HUES48 (cell line): ENCODE data around the gene OTOP2.
A peak's percentile ranks its signal among the peaks of the same experiment; 100 is the strongest.

ENCODE experiments used
- H3K27ac ChIP-seq: one replicate; pipeline ENCODE4 v1.7.0; 2013; ENCODE audit warnings: low read depth, low read length, inconsistent platforms
- H3K27me3 ChIP-seq: 2 replicates; pipeline ENCODE4 v1.6.1; 2013; ENCODE audit warnings: mild to moderate bottlenecking, low read length; ENCODE audit not compliant: control insufficient read depth, insufficient read depth
- H3K36me3 ChIP-seq: 2 replicates; pipeline ENCODE4 v1.6.1; 2013; ENCODE audit warnings: low read length; ENCODE audit not compliant: control insufficient read depth, insufficient read depth
- H3K4me1 ChIP-seq: 2 replicates; pipeline ENCODE4 v1.6.1; 2013; ENCODE audit warnings: mild to moderate bottlenecking, low read length; ENCODE audit not compliant: control insufficient read depth, insufficient read depth
- H3K4me3 ChIP-seq: 2 replicates; pipeline ENCODE4 v1.5.1; 2013; ENCODE audit warnings: mild to moderate bottlenecking, low read depth, low read length
- H3K9ac ChIP-seq: 2 replicates; pipeline ENCODE4 v1.6.1; 2013; ENCODE audit warnings: mild to moderate bottlenecking, low read depth, low read length, moderate library complexity
- H3K9me3 ChIP-seq: 2 replicates; pipeline ENCODE4 v1.6.1; 2013; ENCODE audit warnings: low read length; ENCODE audit not compliant: control insufficient read depth, insufficient read depth

Gene OTOP2

DNA sequence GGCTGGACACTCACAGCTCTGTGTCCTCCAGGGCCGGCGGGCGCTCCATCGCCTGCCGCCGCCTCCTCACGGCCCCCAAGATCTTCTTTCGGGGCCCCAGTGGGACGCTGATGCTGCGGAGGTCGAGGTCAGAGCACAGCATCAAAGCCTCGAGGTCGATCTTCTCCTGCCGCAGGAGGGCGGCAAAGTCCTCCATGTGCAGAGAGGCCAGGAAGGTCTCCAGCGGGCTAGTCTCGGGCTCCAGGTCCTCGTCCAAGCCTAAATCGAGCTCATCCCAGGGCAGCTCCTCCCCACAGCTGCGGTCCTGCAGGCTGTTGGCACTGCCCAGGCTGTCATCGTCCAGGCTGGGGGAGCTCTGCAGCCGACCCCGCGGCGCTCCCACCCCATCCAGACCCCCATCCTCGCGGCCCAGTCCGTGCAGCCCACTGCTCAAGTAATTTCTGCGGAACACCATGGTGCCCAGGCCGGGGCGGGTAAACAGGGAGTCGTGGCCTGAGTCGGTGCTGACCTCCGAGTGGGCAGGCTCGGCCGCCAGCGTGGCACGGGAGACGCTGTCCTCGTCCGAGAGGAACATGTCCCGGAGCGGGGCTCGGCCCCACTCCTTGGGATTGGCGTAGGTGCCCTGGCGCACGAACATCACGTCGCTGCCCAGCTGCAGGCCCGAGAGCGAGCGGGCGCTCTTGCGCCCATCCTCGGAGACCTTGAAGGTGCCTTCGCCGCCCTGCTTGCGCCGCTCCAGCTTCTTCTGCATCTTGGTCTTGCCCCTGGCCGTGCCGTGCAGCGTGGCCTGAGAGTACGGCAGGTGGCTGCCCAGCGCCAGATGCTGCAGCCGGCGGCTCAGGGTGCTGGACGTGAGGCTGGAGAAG is 4.4 kb upstream of the OTOP2 start:
- peaks cover 35% of the 10 kb centered on the region for H3K27me3 ChIP-seq
- H3K9ac ChIP-seq = no peak overlapping the region
- no peak overlapping the region for H3K27ac ChIP-seq
- peaks cover 6% of the 10 kb centered on the region; the same call in 1 of the 2 replicates for H3K4me1 ChIP-seq
- no peaks in the 10 kb centered on the region for H3K36me3 ChIP-seq
- H3K4me3 ChIP-seq = no peak overlapping the region
- H3K9me3 ChIP-seq = no peaks in the 10 kb centered on the region

DNA sequence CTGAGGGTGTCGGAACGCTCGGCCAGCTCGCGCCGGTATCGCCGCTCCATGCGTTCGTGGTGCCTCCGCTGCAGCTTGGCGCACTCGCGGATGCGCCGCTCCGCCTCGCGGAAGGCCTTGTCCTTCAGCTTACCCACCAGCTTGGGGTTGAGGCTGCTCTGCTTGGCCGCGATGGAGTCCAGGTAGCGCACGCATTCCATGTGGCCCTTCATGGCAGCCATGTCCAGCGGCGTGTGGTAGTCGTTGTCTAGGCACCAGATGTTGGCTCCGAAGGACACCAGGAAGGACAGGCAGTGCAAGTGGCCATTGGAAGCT is 3.8 kb upstream of the OTOP2 start:
- Histone ChIP-seq H3K9ac (no peak overlapping the region), H3K27me3 (peaks cover 41% of the 10 kb centered on the region), H3K4me3 (no peak overlapping the region), H3K27ac (no peak overlapping the region), H3K9me3 (no peaks in the 10 kb centered on the region), H3K36me3 (no peaks in the 10 kb centered on the region), H3K4me1 (peaks cover 6% of the 10 kb centered on the region; the same call in 1 of the 2 replicates)

DNA sequence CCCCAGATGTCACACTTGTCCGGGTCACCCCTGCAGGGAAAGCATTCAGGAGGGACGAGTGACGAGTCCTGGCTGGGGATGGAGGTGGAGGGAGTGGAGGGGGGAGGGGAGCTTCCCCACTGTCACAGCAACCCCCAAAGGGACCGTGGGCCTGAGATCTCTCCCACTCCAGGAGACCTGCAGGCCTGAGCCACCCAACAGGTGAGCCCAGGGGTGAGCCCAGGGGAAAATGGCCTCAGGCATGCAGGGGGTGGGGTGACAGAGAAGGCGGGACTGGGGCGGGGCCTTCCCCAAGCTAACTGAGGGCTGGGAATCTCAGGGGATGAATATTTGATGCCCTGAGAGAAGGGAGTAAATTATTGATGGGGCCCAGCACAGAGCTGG is 3.4 kb upstream of the OTOP2 start:
- H3K9me3 ChIP-seq = no peaks in the 10 kb centered on the region
- no peak overlapping the region for H3K27ac ChIP-seq
- no peaks in the 10 kb centered on the region for H3K36me3 ChIP-seq
- H3K9ac ChIP-seq = no peak overlapping the region
- H3K4me3 ChIP-seq = no peak overlapping the region
- peaks cover 6% of the 10 kb centered on the region; the same call in 1 of the 2 replicates for H3K4me1 ChIP-seq
- H3K27me3 ChIP-seq = peaks cover 45% of the 10 kb centered on the region

DNA sequence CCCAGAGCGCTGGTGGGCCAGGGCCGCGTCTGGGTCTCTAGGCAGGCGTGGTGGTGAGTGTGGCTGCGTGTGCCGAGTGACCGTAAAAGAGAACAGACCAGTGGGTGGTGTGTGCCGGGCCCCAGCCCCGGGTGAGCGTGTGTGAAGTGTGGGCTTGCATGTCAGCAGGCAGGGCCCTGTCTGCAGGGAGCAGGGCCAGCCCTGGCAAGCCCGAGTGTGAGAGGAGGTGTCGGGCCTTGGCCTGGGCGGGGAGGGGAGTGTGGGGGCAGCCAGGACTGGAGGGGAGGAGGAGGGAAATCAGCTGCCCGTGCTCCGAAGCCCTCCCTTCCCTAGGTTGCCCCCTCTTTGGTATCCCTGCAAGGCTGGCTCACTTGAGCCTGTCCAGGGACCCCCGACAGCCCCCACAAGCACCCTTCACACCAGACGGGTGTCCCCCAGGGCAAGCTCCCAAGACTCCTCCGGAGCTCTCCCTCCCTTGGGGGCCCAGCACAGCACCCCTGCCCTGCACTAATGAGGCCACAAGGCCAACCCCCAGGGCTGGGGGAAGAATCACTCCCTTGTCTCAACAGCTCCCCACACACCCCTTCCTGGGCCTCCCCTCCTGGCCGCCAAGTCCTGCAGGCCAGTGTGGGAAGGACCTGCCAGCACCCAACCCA is 2.9 kb upstream of the OTOP2 start:
- no peak overlapping the region for H3K4me3 ChIP-seq
- no peak overlapping the region for H3K9ac ChIP-seq
- H3K36me3 ChIP-seq = no peaks in the 10 kb centered on the region
- H3K27ac ChIP-seq = no peak overlapping the region
- H3K4me1 ChIP-seq = peaks cover 6% of the 10 kb centered on the region; the same call in 1 of the 2 replicates
- peaks cover 50% of the 10 kb centered on the region for H3K27me3 ChIP-seq
- H3K9me3 ChIP-seq = no peaks in the 10 kb centered on the region

DNA sequence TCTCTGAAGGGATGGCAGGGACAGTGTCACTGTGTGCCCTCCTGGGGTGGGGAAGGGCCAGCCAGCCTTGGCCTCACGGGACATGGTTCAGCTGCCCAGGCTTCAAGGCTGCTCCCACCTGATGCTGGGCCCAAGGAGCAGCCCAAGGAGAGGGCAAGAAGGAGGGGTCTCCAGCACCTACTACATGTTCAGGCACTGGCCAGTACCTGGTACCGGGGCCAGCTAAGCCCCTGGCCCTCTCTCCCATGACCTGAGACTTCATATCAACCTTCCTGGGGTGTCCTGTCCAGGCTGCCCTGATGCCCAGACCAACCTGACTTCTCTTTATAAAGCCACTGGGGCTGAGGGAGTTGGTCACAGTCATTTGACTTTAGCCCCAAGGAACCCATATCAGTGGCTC is 2.3 kb upstream of the OTOP2 start:
- no peak overlapping the region for H3K4me3 ChIP-seq
- peaks cover 56% of the 10 kb centered on the region for H3K27me3 ChIP-seq
- no peak overlapping the region for H3K27ac ChIP-seq
- H3K4me1 ChIP-seq = peaks cover 6% of the 10 kb centered on the region; the same call in 1 of the 2 replicates
- H3K9ac ChIP-seq = no peak overlapping the region
- H3K36me3 ChIP-seq = no peaks in the 10 kb centered on the region
- no peaks in the 10 kb centered on the region for H3K9me3 ChIP-seq

DNA sequence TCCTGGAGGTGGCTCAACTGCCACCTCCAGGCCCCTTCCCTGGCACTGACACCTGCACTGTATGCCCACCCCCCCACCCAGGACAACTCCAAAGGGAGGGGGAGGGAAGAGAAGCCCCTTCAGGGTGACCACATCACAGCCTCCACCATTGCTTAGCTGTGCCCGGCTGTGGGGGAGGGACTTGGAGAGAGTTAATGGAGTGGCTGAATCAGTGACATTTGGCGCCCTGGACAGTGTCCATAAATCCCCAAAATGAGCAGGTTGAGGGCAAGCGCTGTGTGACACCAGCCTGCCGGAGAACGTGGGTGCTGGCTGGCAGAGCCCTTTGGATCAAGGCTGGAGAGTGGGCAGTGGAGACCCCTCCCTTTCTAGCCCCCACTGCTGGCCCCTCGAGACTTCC is 1.9 kb upstream of the OTOP2 start:
- no peak overlapping the region for H3K27ac ChIP-seq
- peaks cover 6% of the 10 kb centered on the region; the same call in 1 of the 2 replicates for H3K4me1 ChIP-seq
- no peak overlapping the region for H3K9ac ChIP-seq
- peak overlapping the region; percentile 55; the same call in 1 of the 2 replicates for H3K4me3 ChIP-seq
- no peaks in the 10 kb centered on the region for H3K36me3 ChIP-seq
- H3K9me3 ChIP-seq = no peaks in the 10 kb centered on the region
- peaks cover 60% of the 10 kb centered on the region for H3K27me3 ChIP-seq

DNA sequence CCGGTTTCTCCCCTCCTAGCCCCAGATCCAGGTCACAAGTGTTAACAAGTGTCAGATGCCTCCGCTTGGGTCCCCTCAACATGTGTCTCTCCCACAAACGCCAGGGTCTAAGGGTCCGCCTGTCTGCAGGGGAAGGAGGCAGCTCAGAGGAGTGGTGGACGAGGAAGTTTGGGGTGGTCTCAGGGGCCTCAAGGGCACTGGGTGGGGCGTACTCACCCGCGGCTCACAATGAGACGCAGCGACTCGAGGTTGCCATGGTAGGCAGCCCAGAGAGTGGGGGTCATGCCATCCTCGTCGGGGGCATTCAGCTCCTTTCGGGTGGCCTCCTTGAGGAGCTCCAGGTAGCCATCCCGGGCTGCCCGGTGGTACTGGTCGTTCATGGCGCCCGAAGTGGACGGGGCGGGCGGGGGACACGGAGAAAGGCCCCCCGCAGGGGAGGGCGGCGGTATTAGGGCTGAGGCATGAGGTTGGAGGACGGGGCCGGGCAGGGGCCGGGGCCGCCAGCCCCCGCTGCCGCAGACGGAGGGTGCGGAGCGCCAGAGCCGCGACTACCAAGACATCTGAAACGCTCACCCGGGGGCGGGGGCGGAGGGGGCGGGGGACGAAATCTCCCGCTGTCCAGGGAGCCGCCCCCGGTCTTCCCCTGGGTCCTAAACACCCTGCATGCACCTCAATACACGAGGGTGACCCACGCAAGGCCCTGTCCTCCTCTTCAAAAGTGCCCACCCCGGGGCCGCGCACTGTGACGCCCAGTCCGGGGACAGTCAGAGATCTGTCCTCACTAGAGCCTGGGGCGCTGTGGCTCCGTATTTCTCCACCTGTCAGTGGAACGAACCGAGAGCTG is 1.2 kb upstream of the OTOP2 start, which contains the start of gene USH1G:
Gene USH1G (minus strand): TSS at position 562 of the 844 bp plus-strand sequence. CDS start 182 bp downstream, at position 380.
- Histone ChIP-seq H3K9me3 (no peaks in the 10 kb centered on the region), H3K4me3 (peak within 1 kb of the TSS; percentile 59), H3K4me1 (peaks cover 6% of the 10 kb centered on the region; the same call in 1 of the 2 replicates), H3K27me3 (peaks cover 67% of the 10 kb centered on the region), H3K27ac (no peak within 1 kb of the TSS), H3K9ac (no peak within 1 kb of the TSS), H3K36me3 (no peaks in the 10 kb centered on the region)

DNA sequence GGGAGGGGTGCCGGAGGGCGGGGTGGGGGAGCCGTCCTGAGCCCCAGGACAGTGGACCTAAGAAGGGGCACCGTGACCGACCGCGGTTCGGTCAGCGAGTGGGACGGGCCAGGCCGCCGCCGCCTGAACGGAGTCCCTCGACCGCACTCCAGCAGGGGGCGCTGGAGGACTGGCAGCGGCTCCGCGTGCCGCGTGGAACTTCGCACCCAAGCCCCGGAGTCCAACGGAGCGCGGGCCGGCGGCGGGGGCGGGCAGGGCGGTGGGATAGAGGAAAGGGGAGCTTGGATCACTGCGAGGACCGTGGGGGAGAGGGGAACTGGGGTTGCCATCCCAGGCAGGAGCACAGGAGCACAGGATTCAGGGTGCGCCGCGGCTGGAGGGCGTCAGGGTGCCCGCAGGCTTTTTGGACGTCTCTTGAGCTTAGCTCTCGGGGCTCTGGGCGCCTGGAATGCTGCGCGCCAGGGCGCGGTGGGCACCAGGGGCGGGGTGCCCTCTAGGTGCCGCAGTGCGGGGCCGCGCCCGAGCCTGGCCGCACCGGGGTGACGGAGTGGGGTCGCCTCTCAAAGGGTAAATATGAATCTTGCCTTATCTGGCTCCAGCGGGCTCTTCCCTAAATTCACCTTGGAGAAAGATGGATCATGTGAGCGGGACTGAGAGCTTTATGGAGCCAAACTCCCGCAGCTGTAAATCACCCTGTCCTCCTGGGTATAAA is 379 bp upstream of the OTOP2 start:
- Histone ChIP-seq H3K4me3 (peak overlapping the region; percentile 59), H3K9me3 (no peaks in the 10 kb centered on the region), H3K9ac (no peak overlapping the region), H3K4me1 (peaks cover 6% of the 10 kb centered on the region; the same call in 1 of the 2 replicates), H3K36me3 (no peaks in the 10 kb centered on the region), H3K27me3 (peaks cover 74% of the 10 kb centered on the region), H3K27ac (no peak overlapping the region)

DNA sequence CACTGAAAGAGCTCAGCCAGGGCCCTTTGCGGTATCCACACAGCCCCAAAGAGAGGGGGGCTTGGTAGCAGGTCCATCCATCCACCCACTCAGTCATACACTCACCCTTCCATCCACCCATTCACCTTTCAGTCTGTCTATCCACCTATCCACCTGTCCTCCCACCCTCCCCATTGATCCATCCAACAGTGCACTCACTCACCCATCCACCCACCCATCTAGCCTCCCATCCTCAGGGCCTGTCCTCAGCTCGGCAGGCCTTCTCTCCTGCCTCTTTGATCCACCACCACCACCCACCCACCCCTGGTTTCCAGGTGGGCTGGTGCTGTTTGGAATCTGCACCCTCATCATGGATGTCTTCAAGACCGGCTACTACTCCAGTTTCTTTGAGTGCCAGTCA is 1.2 kb downstream of the OTOP2 start:
- no peak overlapping the region for H3K4me3 ChIP-seq
- no peak overlapping the region for H3K27ac ChIP-seq
- H3K9me3 ChIP-seq = no peaks in the 10 kb centered on the region
- H3K9ac ChIP-seq = no peak overlapping the region
- H3K4me1 ChIP-seq = peaks cover 6% of the 10 kb centered on the region; the same call in 1 of the 2 replicates
- H3K27me3 ChIP-seq = peaks cover 78% of the 10 kb centered on the region
- H3K36me3 ChIP-seq = no peaks in the 10 kb centered on the region

DNA sequence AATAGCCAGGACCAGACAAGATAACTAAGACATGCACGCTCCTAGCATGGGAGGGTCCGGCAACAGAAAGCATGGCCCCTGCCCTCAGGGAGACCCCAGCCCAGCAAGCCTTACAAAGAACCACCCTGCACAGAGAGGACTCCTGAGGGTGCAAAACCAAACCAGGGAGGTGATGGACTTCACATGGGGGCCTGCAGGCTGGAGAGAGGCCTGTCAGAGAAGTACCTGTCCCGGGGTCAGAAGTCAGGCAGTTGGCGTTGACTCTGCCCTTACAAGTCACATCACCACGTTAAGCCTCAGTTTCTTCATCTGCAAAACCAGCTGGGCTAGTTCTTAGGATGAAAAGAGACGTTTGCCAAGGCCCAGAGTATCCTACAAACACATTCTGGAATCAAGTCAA is 4.7 kb downstream of the OTOP2 start:
- no peak overlapping the region for H3K4me3 ChIP-seq
- H3K4me1 ChIP-seq = 0 out of 2 replicates have a peak, but pooled peaks cover 4% of the 10 kb centered on the region
- H3K27ac ChIP-seq = no peak overlapping the region
- H3K9ac ChIP-seq = no peak overlapping the region
- peaks cover 70% of the 10 kb centered on the region for H3K27me3 ChIP-seq
- no peaks in the 10 kb centered on the region for H3K36me3 ChIP-seq
- no peaks in the 10 kb centered on the region for H3K9me3 ChIP-seq
